Progenitor cell of endocrine pancreas (in vitro differentiated cells): ENCODE data around the gene PSPC1. TPM values are rescaled to one million over a fixed set of nuclear protein-coding genes. Genes with fewer than 3 reads are reported as not detected.
A peak's percentile ranks its signal among the peaks of the same experiment; 100 is the strongest.

ENCODE experiments used
- DNase-seq: peaks from one replicate; pipeline ENCODE4 v3.0.0; 2021; ENCODE audit warnings: low spot score; ENCODE audit not compliant: unreplicated experiment
- H3K27ac Mint-ChIP-seq: 2 replicates; pipeline ENCODE4 v1.8.0; 2021; ENCODE audit warnings: mild to moderate bottlenecking, moderate library complexity, mixed read lengths
- H3K27me3 Mint-ChIP-seq: 2 replicates; pipeline ENCODE4 v1.8.0; 2021; ENCODE audit warnings: mixed read lengths
- H3K36me3 Mint-ChIP-seq: 2 replicates; pipeline ENCODE4 v1.8.0; 2022; ENCODE audit warnings: mixed read lengths; ENCODE audit not compliant: insufficient read depth
- H3K4me1 Mint-ChIP-seq: 2 replicates; pipeline ENCODE4 v1.8.0; 2021; ENCODE audit warnings: low read depth, mixed read lengths
- H3K4me3 Mint-ChIP-seq: 2 replicates; pipeline ENCODE4 v1.8.0; 2021; ENCODE audit warnings: low read depth, mild to moderate bottlenecking, moderate library complexity, mixed read lengths
- H3K9me3 Mint-ChIP-seq: 2 replicates; pipeline ENCODE4 v1.8.0; 2021; ENCODE audit warnings: low read depth, mixed read lengths
- total RNA-seq: library from RNA; stranded (reverse); gene quantifications from 2 replicates; pipeline ENCODE4 v1.2.1, GENCODE V29; 2021
- TF ChIP-seq, protein P1 (sequence below): fragments of 200-600 bp; sonication (generic); IDR thresholded peaks from one replicate; pipeline ENCODE4 v1.5.0; 2021; ENCODE audit warnings: antibody characterized with exemption, mild to moderate bottlenecking; ENCODE audit not compliant: unreplicated experiment

The PSPC1 gene
- total RNA-seq, 1 donor from 2014 or later, result 94.1 TPM

DNA sequence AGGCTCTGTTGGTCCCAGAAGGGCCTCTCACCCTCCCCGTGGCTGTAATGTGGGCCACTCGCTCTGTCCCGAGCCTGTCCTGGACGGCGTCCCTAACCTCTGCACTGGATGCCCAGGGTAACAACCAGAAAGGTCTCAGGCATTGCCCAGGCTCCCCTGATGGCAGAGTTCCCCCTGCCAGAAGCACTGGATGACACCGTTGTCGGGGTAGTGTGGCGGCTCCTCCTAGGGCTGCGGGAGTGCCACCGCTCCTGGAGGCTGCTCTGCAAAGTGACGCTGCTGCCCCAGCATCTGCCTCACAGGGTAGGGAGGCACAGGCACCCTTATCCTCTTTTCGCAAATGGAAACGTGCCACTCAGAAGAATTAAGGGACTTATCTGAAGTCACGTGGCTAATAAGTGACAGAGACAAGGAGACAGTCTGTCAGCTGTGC lies 117.3 kb downstream of the PSPC1 start:
- TF ChIP-seq, protein P1, sequence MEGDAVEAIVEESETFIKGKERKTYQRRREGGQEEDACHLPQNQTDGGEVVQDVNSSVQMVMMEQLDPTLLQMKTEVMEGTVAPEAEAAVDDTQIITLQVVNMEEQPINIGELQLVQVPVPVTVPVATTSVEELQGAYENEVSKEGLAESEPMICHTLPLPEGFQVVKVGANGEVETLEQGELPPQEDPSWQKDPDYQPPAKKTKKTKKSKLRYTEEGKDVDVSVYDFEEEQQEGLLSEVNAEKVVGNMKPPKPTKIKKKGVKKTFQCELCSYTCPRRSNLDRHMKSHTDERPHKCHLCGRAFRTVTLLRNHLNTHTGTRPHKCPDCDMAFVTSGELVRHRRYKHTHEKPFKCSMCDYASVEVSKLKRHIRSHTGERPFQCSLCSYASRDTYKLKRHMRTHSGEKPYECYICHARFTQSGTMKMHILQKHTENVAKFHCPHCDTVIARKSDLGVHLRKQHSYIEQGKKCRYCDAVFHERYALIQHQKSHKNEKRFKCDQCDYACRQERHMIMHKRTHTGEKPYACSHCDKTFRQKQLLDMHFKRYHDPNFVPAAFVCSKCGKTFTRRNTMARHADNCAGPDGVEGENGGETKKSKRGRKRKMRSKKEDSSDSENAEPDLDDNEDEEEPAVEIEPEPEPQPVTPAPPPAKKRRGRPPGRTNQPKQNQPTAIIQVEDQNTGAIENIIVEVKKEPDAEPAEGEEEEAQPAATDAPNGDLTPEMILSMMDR, result no peak
- DNase-seq, result no peak
- no peaks in the 10 kb centered on the region for H3K9me3 Mint-ChIP-seq
- H3K36me3 Mint-ChIP-seq, result peaks cover 32% of the 10 kb centered on the region
- peaks cover 3% of the 10 kb centered on the region for H3K4me1 Mint-ChIP-seq
- H3K27ac Mint-ChIP-seq, result no peak overlapping the region
- no peaks in the 10 kb centered on the region for H3K27me3 Mint-ChIP-seq
- H3K4me3 Mint-ChIP-seq, result no peak overlapping the region

- no peak for DNase-seq
- H3K9me3 Mint-ChIP-seq, result no peaks in the 10 kb centered on the region
- peaks cover 35% of the 10 kb centered on the region for H3K36me3 Mint-ChIP-seq
- TF ChIP-seq, protein P1, result no peak
- no peaks in the 10 kb centered on the region for H3K27me3 Mint-ChIP-seq
- H3K27ac Mint-ChIP-seq, result peak overlapping the region; percentile 89
- no peak overlapping the region for H3K4me3 Mint-ChIP-seq
- peaks cover 3% of the 10 kb centered on the region for H3K4me1 Mint-ChIP-seq
These were observed 118.1 kb downstream of the PSPC1 start for GRCh38 chr13:19664481-19665230.

GRCh38 chr13:19663416-19663979 lies 119.2 kb downstream of the PSPC1 start:
- no peaks in the 10 kb centered on the region for H3K9me3 Mint-ChIP-seq
- H3K4me1 Mint-ChIP-seq, result peaks cover 3% of the 10 kb centered on the region
- no peak overlapping the region for H3K4me3 Mint-ChIP-seq
- peaks cover 35% of the 10 kb centered on the region for H3K36me3 Mint-ChIP-seq
- H3K27ac Mint-ChIP-seq, result peak overlapping the region; percentile 67
- H3K27me3 Mint-ChIP-seq, result no peaks in the 10 kb centered on the region
- TF ChIP-seq, protein P1, result no peak
- no peak for DNase-seq

DNA sequence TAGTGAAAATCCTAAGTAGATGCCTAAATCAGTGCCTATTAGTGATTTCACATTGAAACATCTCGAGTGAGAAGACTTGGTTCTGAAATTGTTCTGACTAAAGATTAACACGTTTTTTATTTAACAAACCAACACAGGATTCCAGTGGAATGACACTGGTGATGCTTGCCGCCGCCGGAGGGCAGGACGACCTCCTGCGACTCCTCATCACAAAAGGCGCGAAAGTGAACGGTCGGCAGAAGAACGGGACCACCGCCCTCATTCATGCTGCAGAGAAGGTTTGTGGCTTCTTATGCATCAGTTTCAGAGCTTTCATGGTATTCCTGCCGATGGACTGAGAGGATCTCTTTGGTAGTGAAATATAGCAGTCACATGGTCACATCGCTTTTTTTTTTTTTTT lies 121.2 kb downstream of the PSPC1 start:
- H3K27ac Mint-ChIP-seq, result no peak overlapping the region
- DNase-seq, result no peak
- no peak overlapping the region for H3K4me3 Mint-ChIP-seq
- H3K9me3 Mint-ChIP-seq, result no peaks in the 10 kb centered on the region
- H3K27me3 Mint-ChIP-seq, result no peaks in the 10 kb centered on the region
- peaks cover 12% of the 10 kb centered on the region for H3K4me1 Mint-ChIP-seq
- H3K36me3 Mint-ChIP-seq, result peaks cover 34% of the 10 kb centered on the region
- TF ChIP-seq, protein P1, result no peak

- Mint-ChIP-seq H3K4me3 (no peak overlapping the region), H3K27me3 (no peaks in the 10 kb centered on the region), H3K27ac (no peak overlapping the region), H3K9me3 (no peaks in the 10 kb centered on the region), H3K4me1 (peaks cover 12% of the 10 kb centered on the region), H3K36me3 (peaks cover 33% of the 10 kb centered on the region)
- DNase-seq, result no peak
- TF ChIP-seq, protein P1, result no peak
These were observed 121.6 kb downstream of the PSPC1 start for GRCh38 chr13:19661126-19661525.
